Measurements from ENCODE around the gene MEF2D. TPM values are rescaled to one million over a fixed set of nuclear protein-coding genes. Genes with fewer than 3 reads are reported as not detected.

Gene MEF2D
- total RNA-seq, 1 experiment from 2014 or later, result 18.7 TPM

- H3K9me3 Mint-ChIP-seq, result no peaks in the 10 kb centered on the region
- WGBS (ENCODE audit: extremely low coverage, insufficient read length, low lambda C conversion rate), result no CpG with 5 or more reads among the region's 4 CpGs
Measured at GRCh38 chr1:156463874-156464273, 36.7 kb downstream of the MEF2D start.

More at GRCh38 chr1:156463874-156464273, 36.7 kb downstream of the MEF2D start:
- no peak overlapping the region for H2BK5ac ChIP-seq (ENCODE audit: insufficient read length, low read length)
- no peak overlapping the region for H3K4me2 ChIP-seq (ENCODE audit: insufficient read depth, insufficient read length, low read length)
- H2BK20ac ChIP-seq (ENCODE audit: low read depth, low read length, poor library complexity, severe bottlenecking), result no peak overlapping the region
- H4K8ac ChIP-seq (replicated peaks; ENCODE audit: insufficient read length, low read depth, low read length), result no peak overlapping the region
- H3K4me3 Mint-ChIP-seq, result no peak overlapping the region; a peak in 1 of 5 replicates
- no peaks in the 10 kb centered on the region for H3K9me3 ChIP-seq (ENCODE audit: control insufficient read depth, low read depth, low read length)
- H3K23ac ChIP-seq (ENCODE audit: insufficient read length, low read depth, low read length), result no peak overlapping the region
- peaks cover 2% of the 10 kb centered on the region; the same call in 1 of the 2 replicates for H3K4me1 ChIP-seq (ENCODE audit: insufficient read depth, low read length)
- H3K14ac ChIP-seq (ENCODE audit: insufficient read depth, low read length), result no peak overlapping the region
- no peak for TF ChIP-seq CTCF (conservative IDR thresholded peaks at IDR 0.05)
- H4K5ac ChIP-seq (ENCODE audit: insufficient read length, low read depth, low read length), result no peak overlapping the region
- H3K9ac ChIP-seq (ENCODE audit: extremely low read depth, insufficient read length, low read length), result no peak overlapping the region
- H3K23me2 ChIP-seq (ENCODE audit: insufficient read length, low read depth, low read length, poor library complexity, severe bottlenecking), result no peaks in the 10 kb centered on the region
- H2BK15ac ChIP-seq (ENCODE audit: low read depth, low read length), result no peak overlapping the region
- no peak overlapping the region for H2BK120ac ChIP-seq (ENCODE audit: low read depth, low read length, poor library complexity, severe bottlenecking)
- H3K79me1 ChIP-seq (ENCODE audit: insufficient read depth, low read depth, low read length, poor library complexity, severe bottlenecking), result no peaks in the 10 kb centered on the region
- no peak overlapping the region for H2AFZ ChIP-seq (ENCODE audit: low read length)
- no peak overlapping the region for H3T11ph ChIP-seq (ENCODE audit: low read length)
- no peak overlapping the region for H3K18ac ChIP-seq (ENCODE audit: insufficient read length, low read depth, low read length)
- H2AK5ac ChIP-seq (ENCODE audit: insufficient read length, low read length), result no peak overlapping the region
- H2BK12ac ChIP-seq (ENCODE audit: insufficient read length, low read depth, low read length), result no peak overlapping the region
- H3K27me3 Mint-ChIP-seq (ENCODE audit: low read depth), result peaks cover 1% of the 10 kb centered on the region; the same call in 1 of the 2 replicates
- H3K79me2 ChIP-seq (ENCODE audit: insufficient read depth, low read length), result no peaks in the 10 kb centered on the region
- H3K4ac ChIP-seq (ENCODE audit: low read depth, low read length), result no peak overlapping the region
- peaks cover 3 to 7% (median 4%) of the 10 kb centered on the region in 3 experiments; a peak in 4 of 7 replicates for H3K36me3 Mint-ChIP-seq (ENCODE audit: insufficient read depth in 1 of 3, low read depth in 3 of 3)
- H3K27ac ChIP-seq (ENCODE audit: insufficient read length, low read depth, low read length), result no peak overlapping the region
- no peak overlapping the region for H3K56ac ChIP-seq (ENCODE audit: insufficient read length, low read depth, low read length)
- peak overlapping the region in 1 of 3 experiments; percentile 80; a peak in 1 of 7 replicates for H3K27ac Mint-ChIP-seq
- peaks cover 36 to 45% of the 10 kb centered on the region in 2 experiments for H3K4me1 Mint-ChIP-seq
- DNase-seq, result no peak
- H4K20me1 ChIP-seq (ENCODE audit: control insufficient read depth, insufficient read depth, insufficient read length), result no peaks in the 10 kb centered on the region
- H3K27me3 ChIP-seq (ENCODE audit: insufficient read depth, low read length), result no peaks in the 10 kb centered on the region; the same call in 1 of the 2 replicates
- H4K91ac ChIP-seq (ENCODE audit: insufficient read length, low read depth, low read length), result no peak overlapping the region
